SH-SY5Y (cell line): ENCODE measurements around the gene DOP1A.

Experiments used
- GATA2 ChIP-seq: IDR thresholded peaks from 2 replicates; pipeline ENCODE4 v1.6.1; 2011; ENCODE audit warnings: mild to moderate bottlenecking, low read depth, low read length
- GATA3 ChIP-seq: IDR thresholded peaks from 2 replicates; pipeline ENCODE4 v1.6.1; 2011; ENCODE audit warnings: low read depth, mild to moderate bottlenecking, low read length, moderate library complexity

DNA sequence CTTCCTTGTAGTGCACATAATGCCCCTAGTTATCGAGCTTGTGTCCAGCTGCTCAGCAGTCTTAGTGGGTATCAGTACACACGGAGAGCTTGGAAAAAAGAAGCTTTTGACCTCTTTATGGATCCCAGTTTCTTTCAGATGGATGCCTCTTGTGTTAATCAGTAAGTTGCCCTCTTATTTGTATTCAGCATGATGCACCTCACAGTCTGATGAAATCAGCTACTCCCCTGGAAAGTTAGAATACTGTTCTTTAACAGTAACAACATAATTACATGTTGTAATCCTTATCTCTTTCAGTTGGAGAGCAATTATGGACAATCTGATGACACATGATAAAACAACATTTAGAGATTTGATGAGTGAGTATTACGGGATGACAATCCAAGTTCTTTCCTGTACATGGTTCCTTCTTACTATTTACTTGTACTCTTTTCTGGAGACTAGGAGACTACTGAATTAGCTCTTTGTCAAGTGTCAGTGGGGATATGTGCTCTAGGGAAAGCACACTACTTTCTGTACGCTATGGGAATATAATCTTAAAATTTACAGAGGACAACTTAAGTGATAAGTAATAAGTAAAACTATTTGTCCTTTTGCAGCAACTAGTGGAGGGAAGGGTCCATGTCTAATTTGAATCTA, 86.5 kb downstream of the DOP1A start:
- TF ChIP-seq GATA3 (no peak), GATA2 (no peak)
